ENCODE data around the gene ZNF581.

ZNF581 gene

GRCh38 chr19:55647732-55648584 lies 4.5 kb downstream of the ZNF581 start, which contains the start of gene CCDC106:
TSS of gene CCDC106 (plus strand) at chr19:55648212. CDS start at chr19:55649047, 835 bp downstream.
- no peak for DNase-seq (ENCODE audit: extremely low read depth in 1 of 2, low read depth in 1 of 2)

- no peak for DNase-seq (ENCODE audit: extremely low read depth in 1 of 2, low read depth in 1 of 2)
These were observed 5.3 kb downstream of the ZNF581 start for GRCh38 chr19:55648585-55649267.

GRCh38 chr19:55649268-55650125 lies 6.0 kb downstream of the ZNF581 start:
- DNase-seq (ENCODE audit: extremely low read depth in 1 of 2, low read depth in 1 of 2): no peak

GRCh38 chr19:55650126-55650557 lies 6.7 kb downstream of the ZNF581 start:
- DNase-seq (ENCODE audit: extremely low read depth in 1 of 2, low read depth in 1 of 2): no peak

- no peak for DNase-seq (ENCODE audit: extremely low read depth in 1 of 2, low read depth in 1 of 2)
These were observed 7.3 kb downstream of the ZNF581 start for GRCh38 chr19:55650602-55651230.

GRCh38 chr19:55651236-55651635 lies 7.8 kb downstream of the ZNF581 start:
- no peak for DNase-seq (ENCODE audit: extremely low read depth in 1 of 2, low read depth in 1 of 2)

GRCh38 chr19:55652311-55653128 lies 9.1 kb downstream of the ZNF581 start:
- DNase-seq (ENCODE audit: extremely low read depth in 1 of 2, low read depth in 1 of 2): no peak

GRCh38 chr19:55653651-55654322 lies 10.3 kb downstream of the ZNF581 start:
- DNase-seq (ENCODE audit: extremely low read depth in 1 of 2, low read depth in 1 of 2): peak; percentile 93 to 95

GRCh38 chr19:55654323-55654867 lies 10.9 kb downstream of the ZNF581 start:
- DNase-seq (ENCODE audit: extremely low read depth in 1 of 2, low read depth in 1 of 2): peak; percentile 93 to 99

- peak; percentile 88 to 91 for DNase-seq (ENCODE audit: extremely low read depth in 1 of 2, low read depth in 1 of 2)
These were observed 11.6 kb downstream of the ZNF581 start, which contains the start of gene U2AF2 for GRCh38 chr19:55654868-55655647. TSS of gene U2AF2 (plus strand) at chr19:55655035. CDS start at chr19:55655105, 70 bp downstream.

GRCh38 chr19:55655648-55656040 lies 12.2 kb downstream of the ZNF581 start:
- DNase-seq (ENCODE audit: extremely low read depth in 1 of 2, low read depth in 1 of 2): no peak

GRCh38 chr19:55656552-55656951 lies 13.1 kb downstream of the ZNF581 start:
- no peak for DNase-seq (ENCODE audit: extremely low read depth in 1 of 2, low read depth in 1 of 2)

- DNase-seq (ENCODE audit: extremely low read depth in 1 of 2, low read depth in 1 of 2): no peak
These were observed 13.7 kb downstream of the ZNF581 start for GRCh38 chr19:55656988-55657747.

GRCh38 chr19:55658846-55659459 lies 15.5 kb downstream of the ZNF581 start:
- DNase-seq (ENCODE audit: extremely low read depth in 1 of 2, low read depth in 1 of 2): no peak

GRCh38 chr19:55659822-55660221 lies 16.4 kb downstream of the ZNF581 start:
- no peak for DNase-seq (ENCODE audit: extremely low read depth in 1 of 2, low read depth in 1 of 2)

- no peak for DNase-seq (ENCODE audit: extremely low read depth in 1 of 2, low read depth in 1 of 2)
These were observed 17.0 kb downstream of the ZNF581 start for GRCh38 chr19:55660404-55660803.

GRCh38 chr19:55660991-55661390 lies 17.5 kb downstream of the ZNF581 start:
- no peak for DNase-seq (ENCODE audit: extremely low read depth in 1 of 2, low read depth in 1 of 2)

Data from stimulated activated CD8-positive, alpha-beta memory T cell treated with anti-CD3 and anti-CD28 coated beads, Interleukin-7, amount 100 ng/mL, for 48 hours (primary cell).